Glomerular endothelial cell (primary cell): ENCODE results near the gene CDCA4. TPM values are rescaled to one million over a fixed set of nuclear protein-coding genes. Genes with fewer than 3 reads are reported as not detected.

Experiments
- DNase-seq: peaks from one replicate; pipeline ENCODE4 v3.0.0-alpha.2; 2011; ENCODE audit warnings: low read depth, low spot score; ENCODE audit errors: extremely low read depth
- total RNA-seq: library from RNA; depleted of rRNA; stranded (reverse); fragments of >200 nt; gene quantifications from 2 replicates; pipeline ENCODE4 v1.2.3, GENCODE V29; 2015

CDCA4 gene
- total RNA-seq, 1 donor from 2014 or later, result 20.8 TPM

DNA sequence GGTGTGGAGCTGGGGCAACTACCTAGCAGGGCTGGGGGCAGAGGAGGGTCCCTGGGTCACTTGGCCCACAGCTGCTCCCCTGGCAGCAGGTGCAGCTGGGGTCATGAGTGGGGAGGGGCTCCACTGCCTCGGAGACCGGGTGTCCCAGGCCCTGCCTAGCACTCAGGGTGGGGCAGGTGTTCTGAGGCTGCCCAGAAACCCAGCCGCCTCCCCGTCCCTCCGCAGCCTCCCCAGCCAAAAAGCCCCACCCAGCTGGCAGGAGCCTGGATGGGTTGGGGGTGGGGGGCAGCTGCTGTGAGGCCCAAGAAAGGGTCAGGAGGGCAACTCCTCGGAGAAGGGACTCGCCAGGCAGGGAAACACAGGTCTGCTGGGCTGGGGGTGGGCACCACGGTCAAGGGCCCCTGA is 53.9 kb downstream of the CDCA4 start:
- DNase-seq, result no peak

DNA sequence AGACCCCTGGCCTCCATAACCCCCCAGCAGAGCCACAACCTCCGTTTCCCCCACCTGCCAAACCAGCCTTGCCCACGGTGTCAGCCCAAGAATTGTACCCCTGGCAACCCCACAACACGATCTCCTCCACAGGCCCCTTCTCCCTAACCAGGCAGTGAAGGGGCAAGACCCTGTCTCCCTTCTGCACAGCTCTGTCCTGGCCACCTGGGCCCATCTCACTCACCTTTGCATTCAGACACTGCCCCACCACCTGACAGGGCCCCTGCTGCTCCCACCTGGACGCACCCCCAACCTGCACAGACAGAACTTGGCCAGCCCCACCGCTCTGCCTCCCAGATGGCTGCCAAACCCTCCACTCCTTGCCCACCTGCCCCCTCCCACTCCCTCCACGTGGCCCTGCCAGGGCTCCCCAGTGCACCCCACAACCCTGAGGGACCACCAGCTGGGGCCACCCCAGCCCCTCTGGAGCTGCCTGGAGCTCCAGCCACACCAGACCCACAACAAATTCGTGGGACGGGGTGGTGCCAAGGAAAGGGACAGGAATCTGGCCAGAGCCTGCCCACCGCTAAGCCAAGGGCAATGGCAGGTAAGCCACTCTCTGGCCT is 54.5 kb downstream of the CDCA4 start:
- no peak for DNase-seq

DNA sequence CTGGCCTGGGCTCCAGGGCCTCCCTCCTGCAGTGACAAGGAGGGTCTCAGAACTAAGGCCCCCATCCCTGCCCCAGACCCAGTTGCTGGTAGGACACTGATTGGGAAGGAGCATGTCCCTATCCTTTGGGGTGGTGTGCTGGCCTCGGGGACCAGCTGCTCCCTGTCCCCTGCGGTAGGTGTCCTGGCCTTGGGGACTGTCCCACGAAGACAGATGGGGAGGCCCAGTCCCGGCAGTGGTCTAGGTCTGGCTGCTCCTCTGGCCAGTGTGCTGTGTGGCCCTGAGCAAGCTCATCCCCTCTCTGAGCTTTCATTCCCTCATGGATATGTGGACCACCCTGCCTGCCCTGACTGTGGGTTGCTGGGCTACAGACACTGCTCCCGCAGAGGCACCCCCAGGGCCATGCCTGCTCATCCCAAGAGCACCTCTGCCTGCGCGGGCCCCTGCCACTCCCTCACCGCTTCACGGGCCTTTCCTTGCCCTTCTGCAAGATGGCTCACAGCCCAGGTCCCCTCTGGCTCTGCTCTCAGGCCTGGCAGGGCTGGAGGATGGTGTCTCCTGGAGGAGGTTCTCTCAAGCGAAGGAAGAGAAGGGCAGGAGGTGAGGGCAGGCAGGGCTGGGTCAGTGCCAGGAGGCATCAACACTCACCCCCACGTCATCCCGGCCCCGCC is 55.2 kb downstream of the CDCA4 start:
- DNase-seq, result no peak

DNA sequence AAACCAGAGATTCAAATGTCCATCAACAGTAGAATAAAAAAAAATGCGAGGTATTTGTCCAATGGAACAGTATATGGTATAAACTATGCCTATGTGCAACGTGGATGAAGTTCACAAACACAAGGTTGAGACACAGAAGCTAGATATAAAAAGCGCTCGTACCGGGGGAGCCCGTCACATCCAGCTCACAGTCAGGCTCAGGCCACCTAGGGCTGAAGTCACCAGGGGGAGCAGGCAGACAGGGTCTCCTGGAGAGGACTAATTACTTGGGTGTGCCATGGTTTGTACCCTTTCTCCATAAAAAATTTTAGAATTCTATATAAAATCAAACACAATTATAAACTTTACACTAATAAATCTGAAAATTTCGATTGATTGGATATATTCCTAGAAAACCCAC is 56.3 kb downstream of the CDCA4 start:
- no peak for DNase-seq

Other genes starting within 250 kb of the CDCA4 start
- 128 and 143 TPM in 2 replicates for gene AKT1, start 225.3 kb downstream of the CDCA4 start, total RNA-seq
- gene ZBTB42, start 220.0 kb downstream of the CDCA4 start, total RNA-seq, result 3.1 and 8.2 TPM in 2 replicates
- 27.5 and 37.0 TPM in 2 replicates for gene CEP170B, start 155.8 kb downstream of the CDCA4 start, total RNA-seq
- not detected in 2 replicates for gene PLD4, start 96.2 kb downstream of the CDCA4 start, total RNA-seq
- gene AHNAK2, start 42.7 kb downstream of the CDCA4 start, total RNA-seq, result 47.2 and 79.6 TPM in 2 replicates
- gene CLBA1, start 35.3 kb downstream of the CDCA4 start, total RNA-seq, result 6.4 and 9.6 TPM in 2 replicates
- 0.82 TPM in 1 of 2 replicates, not detected in the other for gene GPR132, start 44.3 kb upstream of the CDCA4 start, total RNA-seq
- 59.0 and 123 TPM in 2 replicates for gene JAG2, start 147.7 kb upstream of the CDCA4 start, total RNA-seq
- 66.8 and 69.8 TPM in 2 replicates for gene NUDT14, start 160.2 kb upstream of the CDCA4 start, total RNA-seq
- gene BTBD6, start 227.4 kb upstream of the CDCA4 start, total RNA-seq, result 41.0 and 64.6 TPM in 2 replicates